HEK293T (cell line): ENCODE measurements around the gene MPHOSPH10.

ENCODE experiments used
- BHLHE40 ChIP-seq: fragments of 450-650 bp; IDR thresholded peaks from 2 replicates; pipeline ENCODE4 v1.6.1; 2016; ENCODE audit warnings: mild to moderate bottlenecking, moderate library complexity, borderline replicate concordance
- FOXA1 ChIP-seq: fragments of 450-650 bp; IDR thresholded peaks from 2 replicates; pipeline ENCODE4 v1.6.1; 2016; ENCODE audit warnings: mild to moderate bottlenecking
- FOXK2 ChIP-seq: fragments of 450-650 bp; IDR thresholded peaks from 2 replicates; pipeline ENCODE4 v1.6.1; 2016; ENCODE audit warnings: mild to moderate bottlenecking
- FOXM1 ChIP-seq: fragments of 450-650 bp; IDR thresholded peaks from 2 replicates; pipeline ENCODE4 v1.6.1; 2017; ENCODE audit warnings: mild to moderate bottlenecking, borderline replicate concordance
- LEF1 ChIP-seq: fragments of 450-650 bp; IDR thresholded peaks from 2 replicates; pipeline ENCODE4 v1.6.1; 2017; ENCODE audit warnings: mild to moderate bottlenecking, borderline replicate concordance
- SP1 ChIP-seq: fragments of 450-650 bp; IDR thresholded peaks from 2 replicates; pipeline ENCODE4 v1.6.1; 2017
- SUZ12 ChIP-seq: fragments of 450-650 bp; IDR thresholded peaks from 2 replicates; pipeline ENCODE4 v1.6.1; 2016; ENCODE audit warnings: mild to moderate bottlenecking
- TARDBP ChIP-seq: fragments of 450-650 bp; IDR thresholded peaks from 2 replicates; pipeline ENCODE4 v1.6.1; 2016
- ZNF384 ChIP-seq: fragments of 450-650 bp; IDR thresholded peaks from 2 replicates; pipeline ENCODE4 v1.6.1; 2016
- TF ChIP-seq, protein P1 (sequence below): fragments of 450-650 bp; IDR thresholded peaks from 2 replicates; pipeline ENCODE4 v1.6.1; 2016

- TF ChIP-seq BHLHE40: no peak
- no peak for TF ChIP-seq SP1
- no peak for TF ChIP-seq FOXM1
- no peak for TF ChIP-seq FOXK2
- TF ChIP-seq ZNF384: no peak
- TF ChIP-seq SUZ12: no peak
- TF ChIP-seq, protein P1, sequence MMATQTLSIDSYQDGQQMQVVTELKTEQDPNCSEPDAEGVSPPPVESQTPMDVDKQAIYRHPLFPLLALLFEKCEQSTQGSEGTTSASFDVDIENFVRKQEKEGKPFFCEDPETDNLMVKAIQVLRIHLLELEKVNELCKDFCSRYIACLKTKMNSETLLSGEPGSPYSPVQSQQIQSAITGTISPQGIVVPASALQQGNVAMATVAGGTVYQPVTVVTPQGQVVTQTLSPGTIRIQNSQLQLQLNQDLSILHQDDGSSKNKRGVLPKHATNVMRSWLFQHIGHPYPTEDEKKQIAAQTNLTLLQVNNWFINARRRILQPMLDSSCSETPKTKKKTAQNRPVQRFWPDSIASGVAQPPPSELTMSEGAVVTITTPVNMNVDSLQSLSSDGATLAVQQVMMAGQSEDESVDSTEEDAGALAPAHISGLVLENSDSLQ: no peak
- no peak for TF ChIP-seq TARDBP
- no peak for TF ChIP-seq LEF1
- no peak for TF ChIP-seq FOXA1
Observed at GRCh38 chr2:71082402-71083252, 47.8 kb upstream of the MPHOSPH10 start.
